HG03575 (cell line): Measurements from ENCODE around the gene C6orf141.

Experiments used
- ATAC-seq: cut with Tn5 transposase; IDR thresholded peaks from one replicate; pipeline ENCODE4 v1.9.1; 2021; ENCODE audit not compliant: unreplicated experiment, insufficient number of reproducible peaks, low FRiP score; ENCODE audit errors: extremely low read depth

C6orf141 gene

DNA sequence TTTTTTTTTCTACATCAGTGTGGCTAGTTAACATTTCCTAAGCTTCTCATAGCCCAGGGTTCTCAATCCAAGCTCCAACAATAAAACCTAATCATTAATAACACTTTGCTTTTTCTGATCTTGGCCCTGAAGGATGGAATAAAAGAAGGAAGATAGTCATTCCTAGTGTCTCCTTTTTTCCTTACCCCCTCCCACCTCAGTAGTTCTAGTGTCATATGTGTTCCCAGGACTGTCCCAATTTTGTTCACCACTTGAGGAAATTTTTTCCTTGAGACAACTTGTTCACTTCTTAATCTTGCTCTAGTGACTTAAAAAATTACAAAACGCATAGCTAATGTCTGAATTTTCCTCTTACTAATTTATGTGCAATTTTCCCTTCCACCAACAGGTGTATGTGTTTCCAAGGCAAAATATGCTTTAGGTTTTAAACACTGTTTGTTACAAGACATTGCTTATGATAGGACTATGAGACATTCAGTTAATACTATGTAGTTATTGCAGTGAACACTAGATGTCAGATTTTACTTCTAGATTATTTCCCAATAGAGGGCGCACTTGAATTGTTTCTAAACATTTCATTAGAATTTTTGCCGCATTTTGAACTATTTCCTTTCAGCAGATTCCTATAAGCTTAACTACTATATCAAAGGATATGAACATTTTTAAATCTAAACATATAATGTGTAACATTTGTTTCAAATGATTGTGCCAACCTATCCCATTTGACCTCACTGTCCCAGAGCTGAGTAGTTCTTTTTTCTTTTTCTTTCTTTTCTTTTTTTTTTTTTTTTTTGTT is 18.5 kb upstream of the C6orf141 start:
- ATAC-seq = peak; percentile 89

DNA sequence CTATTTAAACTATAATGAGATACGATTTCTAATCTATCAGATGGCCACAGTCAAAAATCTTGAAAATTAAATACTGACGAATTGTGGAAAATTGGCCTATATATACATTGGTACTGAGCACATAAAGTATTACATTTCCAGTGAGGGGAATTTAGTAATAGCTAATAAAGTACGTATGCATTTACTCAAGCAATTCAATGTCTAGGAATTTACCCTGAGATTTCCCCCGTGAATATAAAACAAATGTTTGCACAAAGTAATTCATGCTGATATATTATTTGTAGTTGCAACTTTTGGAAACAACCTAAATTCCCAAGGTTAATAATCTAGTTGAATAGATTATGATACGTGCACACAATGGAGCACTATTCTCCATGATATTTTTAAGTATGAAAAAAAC is 14.7 kb upstream of the C6orf141 start:
- no peak for ATAC-seq

DNA sequence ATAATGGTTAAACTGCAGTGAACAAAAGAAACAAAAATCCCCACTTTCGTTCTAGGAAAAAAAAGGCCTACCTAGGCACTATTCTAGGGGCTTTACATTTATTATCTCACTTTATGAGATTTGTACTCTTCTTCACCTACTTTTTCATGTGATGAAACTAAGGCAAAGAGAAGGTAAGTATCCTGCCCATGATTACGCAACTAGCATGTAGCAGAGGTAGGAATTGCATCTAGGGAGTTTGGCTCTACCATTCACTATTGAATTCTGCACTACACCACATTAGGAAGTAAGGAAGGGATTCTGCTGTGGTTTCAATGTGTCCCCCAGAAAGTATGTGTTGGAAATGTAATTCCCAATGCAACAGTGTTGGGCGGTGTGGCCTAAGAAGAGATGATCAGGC is 11.4 kb upstream of the C6orf141 start:
- ATAC-seq = no peak

DNA sequence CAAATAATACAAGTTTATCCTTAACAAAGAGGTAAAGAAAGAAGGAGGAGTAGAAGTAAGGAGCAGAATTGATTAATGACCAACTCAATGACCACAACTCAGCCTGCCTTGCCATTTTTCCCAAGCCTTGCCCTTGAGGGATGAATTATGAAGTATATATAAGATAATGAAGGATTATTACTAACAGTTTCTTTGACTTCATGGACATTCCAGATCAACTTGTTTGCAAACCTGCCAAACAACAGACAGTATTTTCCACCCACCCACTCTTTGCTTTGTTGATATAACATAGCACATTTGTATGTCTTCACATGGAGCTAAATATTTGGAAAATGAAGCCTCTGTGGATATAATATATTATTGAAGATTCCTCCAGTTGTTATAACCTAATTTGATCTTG is 9.9 kb upstream of the C6orf141 start:
- no peak for ATAC-seq

DNA sequence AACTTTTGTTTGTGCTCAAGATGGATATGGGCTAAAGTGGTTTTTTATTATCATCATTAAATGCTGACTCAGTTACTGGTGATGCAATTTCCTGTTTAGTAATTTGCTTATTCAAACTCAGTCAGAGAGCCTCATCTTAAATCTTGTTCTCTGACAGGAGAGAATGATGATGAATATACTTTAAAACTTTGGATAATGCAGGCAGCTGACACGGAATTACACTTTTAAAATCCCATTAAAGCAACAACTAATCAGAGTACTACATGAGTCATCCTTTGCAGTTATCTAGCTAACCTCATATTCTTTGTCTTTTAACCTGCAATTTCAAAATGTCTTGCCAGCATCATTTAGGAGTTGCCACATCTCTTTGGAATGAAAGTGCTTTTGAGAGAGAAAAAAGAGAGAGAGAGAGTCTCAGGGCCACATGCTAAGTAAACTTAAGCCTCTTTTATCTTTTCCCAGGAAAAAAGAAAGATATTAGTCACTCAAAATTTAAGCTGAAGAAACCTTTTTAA is 9.2 kb upstream of the C6orf141 start:
- no peak for ATAC-seq

DNA sequence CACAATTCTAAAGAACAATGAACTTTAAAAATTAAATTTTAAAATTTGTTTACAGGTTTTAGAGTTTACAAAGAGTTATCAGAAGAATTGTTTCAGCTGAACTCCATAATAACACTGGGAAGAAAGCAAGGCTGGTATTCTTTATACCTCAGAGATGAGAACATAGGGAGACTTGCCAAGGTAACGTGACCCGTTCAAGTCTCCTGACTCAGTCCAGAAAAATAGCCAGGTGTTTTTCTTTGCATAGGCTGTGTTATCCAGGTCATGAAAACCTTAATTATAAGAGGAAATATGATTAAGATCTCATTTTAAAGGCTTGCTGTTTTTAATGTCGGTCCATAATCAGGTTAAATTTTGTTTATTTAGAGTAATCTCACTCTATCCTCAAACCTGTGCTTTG is 8.5 kb upstream of the C6orf141 start:
- ATAC-seq = no peak

DNA sequence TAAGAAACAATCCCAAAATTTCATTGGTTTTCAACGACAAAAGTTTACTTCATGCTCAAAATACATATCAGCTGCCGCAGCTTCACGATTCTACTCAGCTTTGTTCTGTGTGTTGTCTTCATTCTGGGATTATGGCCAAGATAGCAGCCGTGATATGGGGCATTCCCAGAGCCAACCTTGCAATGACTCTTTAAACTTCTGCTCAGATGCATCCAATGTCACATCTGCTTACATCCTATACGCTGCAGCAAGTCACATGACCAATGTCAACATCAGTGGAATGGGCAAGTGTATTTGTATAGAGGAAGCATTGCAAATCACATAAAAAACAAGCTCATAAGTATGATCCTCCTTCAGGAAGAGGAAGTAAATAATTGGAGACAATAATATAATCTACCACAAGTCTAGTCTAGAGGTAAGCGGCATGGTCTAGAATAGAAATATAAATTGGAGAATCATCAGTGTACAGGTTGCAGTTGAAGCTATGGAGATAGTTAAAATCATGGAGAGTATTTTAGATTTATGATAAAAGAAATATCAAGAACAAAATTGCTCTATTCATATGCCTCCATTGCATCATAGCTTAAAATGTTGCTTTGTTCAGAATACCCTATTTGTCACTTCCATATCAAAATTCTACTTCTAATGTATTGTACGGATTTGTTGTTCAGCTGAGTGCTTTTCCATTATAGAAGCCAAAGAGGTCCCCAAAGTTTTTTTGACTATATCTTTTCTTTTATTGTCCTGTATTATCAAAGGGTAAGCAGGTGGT is 7.2 kb upstream of the C6orf141 start:
- ATAC-seq = no peak

DNA sequence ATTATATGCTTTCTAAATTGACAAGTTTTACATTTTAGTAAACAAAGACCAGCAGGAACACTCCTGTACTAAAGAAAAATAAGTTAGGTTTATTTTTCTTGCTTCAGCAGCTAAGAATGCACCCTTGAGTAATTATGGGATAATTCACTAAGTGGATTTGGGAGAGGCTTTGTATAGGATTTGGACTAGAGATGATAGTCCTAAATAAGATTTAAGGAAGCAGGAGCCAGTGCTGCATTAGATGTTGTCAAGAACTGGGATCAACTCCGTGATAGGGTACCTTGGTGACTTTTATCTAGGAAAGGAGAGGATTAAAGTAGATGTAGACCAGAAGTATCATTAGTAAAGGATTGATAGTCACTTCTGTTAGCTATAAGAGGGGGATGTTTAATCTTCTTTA is 4.1 kb upstream of the C6orf141 start:
- ATAC-seq = no peak

DNA sequence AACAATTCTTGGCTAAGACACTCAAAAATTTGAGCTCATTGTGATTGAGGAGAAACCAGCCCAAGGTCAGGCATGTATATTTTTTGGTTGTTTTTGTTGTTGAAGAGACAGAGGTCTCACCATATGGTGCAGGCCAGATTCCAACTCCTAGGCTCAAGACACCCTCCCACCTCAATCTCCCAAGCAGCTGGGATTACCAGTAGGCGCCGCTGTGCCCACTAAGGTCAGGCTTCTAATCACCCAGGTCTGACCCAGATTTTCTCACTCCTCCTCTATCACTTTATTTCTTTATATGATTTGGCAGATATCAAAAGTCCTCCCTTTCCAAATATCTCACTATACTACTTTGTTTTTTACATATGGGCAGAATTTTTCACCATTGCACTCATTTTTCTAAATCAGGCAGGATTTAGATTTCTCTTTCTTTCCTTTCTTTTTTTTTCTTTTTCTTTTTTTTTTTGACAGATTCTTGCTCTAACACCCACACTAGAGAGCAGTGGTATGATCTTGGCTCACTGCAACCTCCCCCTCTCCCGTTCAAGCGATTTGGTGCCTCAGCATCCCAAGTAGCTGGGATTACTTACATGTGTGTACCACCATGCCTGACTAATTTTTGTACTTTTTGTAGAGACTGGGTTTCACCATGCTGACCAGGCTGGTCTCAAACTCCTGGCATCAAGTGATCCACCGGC is 1.7 kb upstream of the C6orf141 start:
- ATAC-seq = no peak

DNA sequence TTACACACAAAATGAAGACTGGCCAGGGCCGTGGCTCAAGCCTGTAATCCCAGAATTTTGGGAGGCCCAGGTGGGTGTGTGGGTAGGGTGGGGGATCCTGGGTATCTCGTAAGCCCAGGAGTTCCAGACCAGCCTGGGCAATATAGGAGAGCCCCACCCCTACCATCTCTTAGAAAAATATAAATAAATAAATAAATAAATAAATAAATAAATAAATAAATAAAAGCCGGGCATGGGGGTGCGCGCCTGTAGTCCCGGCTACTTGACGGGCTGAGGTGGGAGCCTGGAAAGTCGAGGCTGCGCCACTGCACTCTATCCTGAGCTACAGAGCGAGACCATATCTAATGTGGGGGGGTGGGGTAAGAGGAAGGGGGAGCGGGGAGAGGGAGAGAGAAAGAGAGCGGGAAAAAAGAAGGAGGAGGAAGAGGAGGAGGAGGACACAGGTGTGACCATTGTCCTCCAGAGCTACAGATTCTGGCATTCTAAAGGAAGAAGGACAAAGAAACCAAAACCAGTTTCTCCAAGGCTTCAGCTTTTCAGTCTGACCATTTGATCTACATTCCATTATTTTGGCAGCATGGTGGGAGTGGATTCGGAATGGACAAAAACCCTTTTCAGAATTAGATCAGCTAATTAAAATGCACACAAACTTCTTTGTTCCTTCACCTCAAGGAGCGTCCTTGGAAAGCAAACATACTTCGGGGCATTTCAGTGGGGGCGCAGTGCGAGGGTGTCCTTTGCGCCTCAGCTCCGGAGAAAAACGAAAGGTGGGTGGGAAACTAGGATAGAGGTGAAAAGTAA is 577 bp upstream of the C6orf141 start:
- no peak for ATAC-seq

DNA sequence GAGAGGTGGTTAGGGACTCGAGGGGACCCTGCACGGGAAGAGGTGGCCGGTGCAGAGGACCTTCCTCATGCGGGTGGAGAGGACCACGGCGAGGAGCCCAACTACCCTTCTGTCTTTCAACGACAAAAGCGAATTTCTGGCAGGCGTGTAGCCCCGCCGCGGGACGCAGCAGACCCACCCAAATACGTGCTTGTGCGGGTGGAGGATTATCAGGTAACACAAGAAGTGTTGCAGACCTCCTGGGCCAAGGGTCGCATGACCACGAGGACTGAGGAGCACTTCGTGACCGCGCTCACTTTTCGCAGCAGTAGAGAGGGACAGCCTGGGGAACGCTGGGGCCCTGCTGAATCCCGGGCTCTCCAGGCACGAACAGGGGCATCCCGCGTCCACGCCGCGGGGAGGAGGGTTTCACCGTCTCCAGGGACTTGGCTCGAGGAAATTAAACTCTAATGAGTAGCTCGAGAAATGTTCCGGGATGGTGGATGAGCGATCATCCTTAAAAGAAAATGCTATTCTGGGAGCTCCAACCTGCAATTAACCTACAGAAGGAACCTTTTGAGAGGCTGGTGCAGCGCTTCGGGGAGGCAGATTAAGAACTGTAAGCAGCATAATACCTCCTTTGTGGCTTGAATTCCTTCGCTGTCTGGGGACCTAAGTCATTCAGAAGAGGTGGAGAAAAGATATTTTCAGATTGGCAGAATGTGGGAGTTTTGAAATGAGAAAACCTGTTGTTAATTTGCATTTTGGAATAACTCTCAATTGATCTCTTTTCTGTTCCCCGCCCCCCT is 804 bp downstream of the C6orf141 start:
- peak; percentile 24 for ATAC-seq

DNA sequence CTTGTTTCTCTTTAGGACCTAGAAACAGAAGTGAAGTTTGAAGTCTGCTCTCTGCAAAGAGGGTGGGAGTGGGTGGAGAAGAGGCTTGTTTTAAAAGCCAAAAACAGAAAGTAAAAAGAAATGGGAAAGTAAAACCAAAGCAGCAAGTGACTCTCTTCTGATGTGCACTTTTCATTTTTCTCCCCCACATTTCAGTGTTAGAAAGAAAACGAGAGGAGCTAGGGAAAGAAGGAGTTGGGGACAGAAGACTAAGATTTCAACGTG is 1.3 kb downstream of the C6orf141 start:
- ATAC-seq = peak; percentile 77

DNA sequence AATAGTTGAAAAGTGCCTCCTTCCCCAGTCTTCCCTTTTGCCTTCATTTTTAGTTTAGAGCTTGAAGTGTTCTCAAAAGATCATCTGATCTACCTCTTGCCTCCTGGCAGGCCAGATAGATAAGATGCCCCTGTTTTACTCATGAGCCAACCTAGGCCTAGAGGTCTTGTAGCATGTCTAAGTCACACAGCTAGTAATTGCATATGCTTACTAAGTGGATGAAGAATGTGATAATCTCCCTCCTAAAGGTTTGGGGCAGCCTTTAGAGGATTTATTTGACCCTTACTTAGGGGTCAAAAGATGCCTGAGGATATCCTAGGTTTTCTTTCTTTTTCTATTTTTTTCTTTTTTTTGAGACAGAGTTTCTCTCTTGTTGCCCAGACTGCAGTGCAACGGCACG is 2.1 kb downstream of the C6orf141 start:
- no peak for ATAC-seq

DNA sequence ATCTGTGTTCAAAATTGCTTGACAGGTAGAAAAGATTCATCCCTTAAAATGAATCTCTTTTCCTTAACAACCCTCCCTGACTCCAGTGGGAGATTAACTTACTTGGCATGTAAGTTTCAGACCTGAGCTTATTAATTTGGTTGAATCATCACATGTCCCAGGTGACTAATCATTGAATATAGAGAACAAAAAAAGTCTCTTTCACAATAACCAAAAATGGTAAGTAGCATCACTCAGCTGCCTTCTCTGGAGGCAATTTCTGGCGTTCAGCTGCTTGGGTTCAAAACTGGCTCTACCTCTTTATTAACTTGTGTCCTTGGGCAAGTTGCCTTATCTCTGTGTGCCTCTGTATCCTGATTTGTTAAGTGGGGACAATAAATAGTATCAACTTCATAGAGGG is 2.9 kb downstream of the C6orf141 start:
- ATAC-seq = no peak

DNA sequence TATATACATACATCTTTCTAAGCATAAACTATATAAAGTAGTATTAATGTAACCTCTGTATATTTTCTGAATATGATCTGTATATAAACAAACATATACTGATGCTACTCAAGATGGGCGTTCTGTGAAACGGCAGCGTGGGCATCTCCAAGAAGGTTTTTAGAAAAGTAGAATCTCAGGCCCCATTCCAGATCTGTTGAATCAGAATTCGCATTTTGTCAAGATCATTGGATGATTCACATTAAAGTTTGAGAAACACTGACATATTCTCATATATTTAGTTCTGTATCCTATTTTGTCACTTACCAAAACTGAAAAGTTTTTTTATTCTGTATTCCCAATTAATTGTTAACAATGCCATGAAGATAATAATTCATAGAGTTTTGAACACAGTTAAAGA is 5.5 kb downstream of the C6orf141 start:
- no peak for ATAC-seq

DNA sequence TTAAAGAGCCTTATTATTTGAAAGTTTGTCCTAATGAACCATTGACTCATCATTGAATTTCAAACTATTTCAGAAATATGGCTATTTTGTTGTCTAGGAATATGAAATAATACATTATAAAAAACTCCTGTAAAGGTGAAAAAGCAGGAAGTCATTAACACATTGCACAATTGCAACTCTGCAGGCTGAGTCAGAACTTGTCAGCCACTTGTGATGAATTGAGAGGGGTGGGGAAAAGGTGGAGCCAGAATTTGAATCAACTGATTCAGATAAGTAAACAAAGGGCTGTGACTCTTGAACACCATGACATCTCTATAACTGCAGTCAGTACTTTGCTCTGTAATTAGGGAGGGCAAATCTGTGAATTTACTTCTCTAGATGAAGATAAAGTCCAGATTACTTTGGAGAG is 6.0 kb downstream of the C6orf141 start:
- ATAC-seq = no peak

DNA sequence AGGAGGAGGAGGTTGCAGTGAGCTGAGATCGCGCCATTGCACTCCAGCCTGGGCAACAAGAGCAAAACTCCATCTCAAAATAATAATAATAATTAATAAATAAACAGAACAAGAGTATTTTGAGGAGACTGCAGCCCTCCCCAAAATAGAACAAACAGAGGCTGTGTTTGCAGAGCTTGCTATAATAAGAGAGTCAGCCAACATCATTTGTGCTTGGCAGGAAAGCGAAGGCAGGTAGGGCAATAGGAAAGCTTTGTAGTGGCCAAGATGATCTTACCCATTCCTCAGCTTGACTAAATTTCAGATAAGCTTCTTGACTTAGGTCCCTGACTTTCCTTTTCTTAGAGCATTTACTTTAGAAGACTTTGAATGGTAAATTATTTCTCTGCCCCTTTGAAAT is 6.7 kb downstream of the C6orf141 start:
- ATAC-seq = no peak

DNA sequence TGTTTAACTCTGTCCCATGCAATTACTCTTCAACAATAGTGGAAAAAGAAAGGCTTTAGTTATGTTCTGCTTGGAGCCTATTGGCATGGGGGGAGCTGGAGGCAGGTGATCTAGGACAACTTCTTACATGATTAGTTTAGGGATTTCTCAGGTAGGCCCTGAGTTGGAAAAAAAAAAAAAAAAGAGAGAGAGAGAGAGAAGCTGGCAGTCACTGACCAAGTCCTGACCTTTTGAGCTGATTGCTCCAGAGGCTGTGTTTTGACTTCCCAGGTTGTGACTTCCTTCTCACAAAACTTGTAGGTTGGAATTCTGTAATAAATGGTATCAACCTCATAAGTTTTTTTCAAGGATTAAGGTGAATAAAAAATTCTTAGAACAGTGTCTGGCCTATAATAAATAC is 7.8 kb downstream of the C6orf141 start:
- ATAC-seq = no peak
